ENCODE results near the gene HDAC3.

The HDAC3 gene

GRCh38 chr5:141602606-141603005, 34.0 kb downstream of the HDAC3 start:
- no peak for DNase-seq (ENCODE audit: low spot score)

GRCh38 chr5:141598391-141599345, 38.0 kb downstream of the HDAC3 start:
- DNase-seq (ENCODE audit: low spot score), result no peak

GRCh38 chr5:141597814-141598213, 38.8 kb downstream of the HDAC3 start:
- no peak for DNase-seq (ENCODE audit: low spot score)

- no peak for DNase-seq (ENCODE audit: low spot score)
These were observed 39.3 kb downstream of the HDAC3 start for GRCh38 chr5:141597394-141597793.

- no peak for DNase-seq (ENCODE audit: low spot score)
These were observed 39.8 kb downstream of the HDAC3 start for GRCh38 chr5:141596867-141597266.

- DNase-seq (ENCODE audit: low spot score), result no peak
These were observed 46.5 kb downstream of the HDAC3 start for GRCh38 chr5:141590127-141590526.

- DNase-seq (ENCODE audit: low spot score), result no peak
These were observed 50.4 kb downstream of the HDAC3 start for GRCh38 chr5:141586246-141586645.

- no peak for DNase-seq (ENCODE audit: low spot score)
These were observed 51.1 kb downstream of the HDAC3 start for GRCh38 chr5:141585594-141585993.

- no peak for DNase-seq (ENCODE audit: low spot score)
These were observed 62.5 kb downstream of the HDAC3 start for GRCh38 chr5:141574122-141574510.

GRCh38 chr5:141573489-141574121, 63.0 kb downstream of the HDAC3 start:
- DNase-seq (ENCODE audit: low spot score), result peak; percentile 26
